Measurements from ENCODE around the gene EGLN3.

DNA sequence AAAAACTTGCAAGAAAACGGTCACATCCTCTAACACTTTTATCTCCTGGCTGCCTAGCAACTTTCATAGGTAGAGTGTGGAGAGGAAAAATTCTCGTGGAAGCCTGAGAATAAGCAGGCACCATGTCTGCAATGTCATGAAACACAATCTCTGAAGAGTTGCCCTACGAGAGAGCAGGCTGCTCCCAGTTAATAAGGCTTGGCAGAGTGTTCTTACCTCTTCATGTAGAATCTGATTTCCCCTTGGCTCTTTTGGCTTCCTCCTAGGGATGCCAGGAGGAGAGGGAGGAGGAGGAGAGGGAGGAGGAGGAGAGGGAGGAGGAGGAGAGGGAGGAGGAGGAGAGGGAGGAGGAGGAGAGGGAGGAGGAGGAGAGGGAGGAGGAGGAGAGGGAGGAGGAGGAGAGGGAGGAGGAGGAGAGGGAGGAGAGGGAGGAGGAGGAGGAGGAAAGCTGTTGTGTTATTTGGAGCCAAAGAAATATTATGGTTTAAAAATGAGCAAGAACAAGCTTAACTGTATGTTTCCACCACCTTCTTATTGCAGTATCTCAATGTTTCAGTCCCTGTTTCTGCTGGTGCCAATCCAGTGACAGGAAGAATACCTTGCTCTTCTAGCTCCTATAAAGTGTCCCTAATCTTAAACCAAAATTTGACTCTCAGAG lies 52.9 kb downstream of the EGLN3 start:
- TF ChIP-seq, protein P1, sequence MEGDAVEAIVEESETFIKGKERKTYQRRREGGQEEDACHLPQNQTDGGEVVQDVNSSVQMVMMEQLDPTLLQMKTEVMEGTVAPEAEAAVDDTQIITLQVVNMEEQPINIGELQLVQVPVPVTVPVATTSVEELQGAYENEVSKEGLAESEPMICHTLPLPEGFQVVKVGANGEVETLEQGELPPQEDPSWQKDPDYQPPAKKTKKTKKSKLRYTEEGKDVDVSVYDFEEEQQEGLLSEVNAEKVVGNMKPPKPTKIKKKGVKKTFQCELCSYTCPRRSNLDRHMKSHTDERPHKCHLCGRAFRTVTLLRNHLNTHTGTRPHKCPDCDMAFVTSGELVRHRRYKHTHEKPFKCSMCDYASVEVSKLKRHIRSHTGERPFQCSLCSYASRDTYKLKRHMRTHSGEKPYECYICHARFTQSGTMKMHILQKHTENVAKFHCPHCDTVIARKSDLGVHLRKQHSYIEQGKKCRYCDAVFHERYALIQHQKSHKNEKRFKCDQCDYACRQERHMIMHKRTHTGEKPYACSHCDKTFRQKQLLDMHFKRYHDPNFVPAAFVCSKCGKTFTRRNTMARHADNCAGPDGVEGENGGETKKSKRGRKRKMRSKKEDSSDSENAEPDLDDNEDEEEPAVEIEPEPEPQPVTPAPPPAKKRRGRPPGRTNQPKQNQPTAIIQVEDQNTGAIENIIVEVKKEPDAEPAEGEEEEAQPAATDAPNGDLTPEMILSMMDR (IDR thresholded peaks at IDR 0.05 in 4 of 5, conservative IDR thresholded peaks at IDR 0.05 in 1 of 5): no peak
- no peak for TF ChIP-seq POLR2A (IDR thresholded peaks at IDR 0.05)
